Effector CD4-positive, alpha-beta T cell (primary cell): ENCODE measurements around the gene DAB2IP. TPM values are rescaled to one million over a fixed set of nuclear protein-coding genes. Genes with fewer than 3 reads are reported as not detected.
"Not testable (repeated sequence)": the region's sequence is repeated elsewhere in the genome, so short reads cannot be mapped to it uniquely, and the experiment has no call there.

Experiments used
- DNase-seq: peaks from one replicate; pipeline ENCODE4 v3.0.0-alpha.2; 2020
- total RNA-seq: gene quantifications from one replicate; lab custom pipeline; 2026; lab: John Stamatoyannopoulos, UW

Gene DAB2IP
- total RNA-seq: not detected

GRCh38 chr9:121651295-121652020 is at the start of gene DAB2IP:
Gene DAB2IP (plus strand): TSS chr9:121651634. CDS start chr9:121651776, 142 bp downstream.
- no peak for DNase-seq

- DNase-seq: no peak
These were observed 48.4 kb upstream of the DAB2IP start for GRCh38 chr9:121603028-121603427.

- DNase-seq: no peak
These were observed 47.2 kb upstream of the DAB2IP start for GRCh38 chr9:121604242-121604641.

GRCh38 chr9:121604654-121605053 is 46.8 kb upstream of the DAB2IP start:
- no peak for DNase-seq

GRCh38 chr9:121607434-121608167 is 43.8 kb upstream of the DAB2IP start:
- DNase-seq: no peak

- DNase-seq: no peak
These were observed 43.1 kb upstream of the DAB2IP start for GRCh38 chr9:121608168-121608853.

GRCh38 chr9:121609822-121610637 is 41.4 kb upstream of the DAB2IP start:
- DNase-seq: no peak

- no peak for DNase-seq
These were observed 40.8 kb upstream of the DAB2IP start for GRCh38 chr9:121610638-121610953.

GRCh38 chr9:121612511-121612998 is 38.9 kb upstream of the DAB2IP start:
- DNase-seq: no peak

- no peak for DNase-seq
These were observed 38.3 kb upstream of the DAB2IP start for GRCh38 chr9:121613009-121613752.

- DNase-seq: no peak
These were observed 35.2 kb upstream of the DAB2IP start for GRCh38 chr9:121616123-121616755.

- DNase-seq: no peak
These were observed 32.9 kb upstream of the DAB2IP start for GRCh38 chr9:121618504-121618903.

- DNase-seq: not testable (repeated sequence)
These were observed 32.5 kb upstream of the DAB2IP start for GRCh38 chr9:121618910-121619309.

- DNase-seq: no peak
These were observed 31.7 kb upstream of the DAB2IP start for GRCh38 chr9:121619545-121620324.

- no peak for DNase-seq
These were observed 31.1 kb upstream of the DAB2IP start for GRCh38 chr9:121620325-121620673.

- no peak for DNase-seq
These were observed 30.5 kb upstream of the DAB2IP start for GRCh38 chr9:121620777-121621449.

- no peak for DNase-seq
These were observed 28.8 kb upstream of the DAB2IP start for GRCh38 chr9:121622387-121623203.

- DNase-seq: not testable (repeated sequence)
These were observed 28.0 kb upstream of the DAB2IP start for GRCh38 chr9:121623430-121623829.

- no peak for DNase-seq
These were observed 25.8 kb upstream of the DAB2IP start for GRCh38 chr9:121625590-121625989.
